Tibial artery (tissue), 4 donors: Measurements from ENCODE around the gene GIT1.

ENCODE experiments used
- DNase-seq, 2 donors: peaks; one replicate each; pipeline ENCODE4 v3.0.0-alpha.2; 2019
- H3K27ac ChIP-seq, 2 donors: fragments of 200-600 bp; sonication (generic) in 1 of 2; 1 replicate in 1 of 2; 2 replicates in 1 of 2; pipeline ENCODE4 v1.5.1; 2018 to 2019; ENCODE audit warnings: mild to moderate bottlenecking in 1 of 2
- H3K27me3 ChIP-seq, 2 donors: fragments of 200-600 bp; sonication (generic) in 1 of 2; one replicate each; pipeline versions ENCODE4 v1.5.1 to v1.6.0; 2016 to 2019
- H3K36me3 ChIP-seq, 3 donors: fragments of 200-600 bp; sonication (generic) in 2 of 3; one replicate each; pipeline ENCODE4 v1.5.1; 2016 to 2019; ENCODE audit warnings: mild to moderate bottlenecking in 2 of 3
- H3K4me1 ChIP-seq, 4 donors: fragments of 200-600 bp; sonication (generic) in 2 of 4; 1 replicate in 3 of 4; 2 replicates in 1 of 4; pipeline ENCODE4 v1.5.1; 2016 to 2019
- H3K4me3 ChIP-seq, 2 donors: fragments of 200-600 bp; sonication (generic) in 1 of 2; 1 replicate in 1 of 2; 2 replicates in 1 of 2; pipeline ENCODE4 v1.5.1; 2018 to 2019; ENCODE audit warnings: mild to moderate bottlenecking in 2 of 2
- H3K9me3 ChIP-seq, 3 donors: fragments of 200-600 bp; sonication (generic) in 1 of 3; one replicate each; pipeline ENCODE4 v1.5.1; 2016 to 2019
- intact Hi-C: fragments of 100-400 bp; cut with DNase I; formaldehyde crosslinking; loops from one replicate; pipeline ENCODE4 v1.15.0; 2023; ENCODE audit warnings: low total_unique reads
- TF ChIP-seq, protein P1 (sequence below), 2 experiments: fragments of 200-600 bp in 1 of 2; fragments of 450-650 bp in 1 of 2; IDR thresholded peaks; one replicate each; pipeline ENCODE4 v1.5.1; 2017 to 2019; ENCODE audit warnings: antibody characterized with exemption in 2 of 2, mild to moderate bottlenecking in 1 of 2, moderate library complexity in 1 of 2

GIT1 gene

DNA sequence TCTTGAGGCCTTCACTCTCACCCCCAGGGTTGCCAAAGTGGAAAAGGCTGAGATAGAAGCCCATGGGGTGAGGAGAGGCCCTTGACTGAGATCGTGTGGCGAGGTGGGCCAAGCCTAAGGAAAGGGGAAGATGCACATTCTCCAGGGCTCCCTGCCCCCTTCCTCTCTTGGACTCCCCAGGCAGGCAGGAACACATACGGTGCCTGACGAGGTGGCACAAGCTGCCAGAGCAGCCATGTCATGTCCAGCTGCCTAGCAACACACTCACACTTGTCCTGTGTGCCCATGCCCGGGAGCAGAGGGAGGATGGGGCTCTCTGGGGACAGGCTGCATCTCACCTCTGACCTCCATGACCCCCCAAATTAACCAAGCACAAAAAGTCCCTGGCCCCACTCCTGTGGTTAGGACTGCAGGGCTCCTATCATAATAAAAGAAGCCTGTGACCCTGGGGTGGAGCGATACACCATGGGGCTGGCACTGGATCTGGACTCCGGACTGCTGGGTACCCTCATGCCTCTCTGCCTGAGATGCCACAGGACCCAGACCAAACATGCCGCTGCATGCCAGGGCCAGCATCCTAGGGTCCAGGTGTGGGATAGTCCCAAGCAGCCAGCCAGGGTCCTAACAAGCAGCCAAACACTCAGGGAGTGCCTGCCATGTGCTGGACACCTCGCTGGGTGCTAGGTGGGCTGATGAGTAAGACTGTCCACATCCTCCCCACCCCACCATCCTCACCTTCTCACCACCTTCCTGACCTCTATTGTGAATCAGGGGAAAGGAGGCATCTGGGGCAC is 2.6 kb downstream of the GIT1 start:
- DNase-seq, result no peak
- peak overlapping the region; percentile 78 to 84 for H3K27ac ChIP-seq
- H3K9me3 ChIP-seq, result no peaks in the 10 kb centered on the region
- intact Hi-C loops, result no loop called here
- peaks cover 2 to 18% (median 4%) of the 10 kb centered on the region in 3 donors for H3K36me3 ChIP-seq
- TF ChIP-seq, protein P1, sequence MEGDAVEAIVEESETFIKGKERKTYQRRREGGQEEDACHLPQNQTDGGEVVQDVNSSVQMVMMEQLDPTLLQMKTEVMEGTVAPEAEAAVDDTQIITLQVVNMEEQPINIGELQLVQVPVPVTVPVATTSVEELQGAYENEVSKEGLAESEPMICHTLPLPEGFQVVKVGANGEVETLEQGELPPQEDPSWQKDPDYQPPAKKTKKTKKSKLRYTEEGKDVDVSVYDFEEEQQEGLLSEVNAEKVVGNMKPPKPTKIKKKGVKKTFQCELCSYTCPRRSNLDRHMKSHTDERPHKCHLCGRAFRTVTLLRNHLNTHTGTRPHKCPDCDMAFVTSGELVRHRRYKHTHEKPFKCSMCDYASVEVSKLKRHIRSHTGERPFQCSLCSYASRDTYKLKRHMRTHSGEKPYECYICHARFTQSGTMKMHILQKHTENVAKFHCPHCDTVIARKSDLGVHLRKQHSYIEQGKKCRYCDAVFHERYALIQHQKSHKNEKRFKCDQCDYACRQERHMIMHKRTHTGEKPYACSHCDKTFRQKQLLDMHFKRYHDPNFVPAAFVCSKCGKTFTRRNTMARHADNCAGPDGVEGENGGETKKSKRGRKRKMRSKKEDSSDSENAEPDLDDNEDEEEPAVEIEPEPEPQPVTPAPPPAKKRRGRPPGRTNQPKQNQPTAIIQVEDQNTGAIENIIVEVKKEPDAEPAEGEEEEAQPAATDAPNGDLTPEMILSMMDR (IDR thresholded peaks at IDR 0.05), result no peak
- no peak overlapping the region for H3K4me3 ChIP-seq
- H3K4me1 ChIP-seq, result peaks cover 0 to 67% (median 57%) of the 10 kb centered on the region in 4 donors
- no peaks in the 10 kb centered on the region for H3K27me3 ChIP-seq

DNA sequence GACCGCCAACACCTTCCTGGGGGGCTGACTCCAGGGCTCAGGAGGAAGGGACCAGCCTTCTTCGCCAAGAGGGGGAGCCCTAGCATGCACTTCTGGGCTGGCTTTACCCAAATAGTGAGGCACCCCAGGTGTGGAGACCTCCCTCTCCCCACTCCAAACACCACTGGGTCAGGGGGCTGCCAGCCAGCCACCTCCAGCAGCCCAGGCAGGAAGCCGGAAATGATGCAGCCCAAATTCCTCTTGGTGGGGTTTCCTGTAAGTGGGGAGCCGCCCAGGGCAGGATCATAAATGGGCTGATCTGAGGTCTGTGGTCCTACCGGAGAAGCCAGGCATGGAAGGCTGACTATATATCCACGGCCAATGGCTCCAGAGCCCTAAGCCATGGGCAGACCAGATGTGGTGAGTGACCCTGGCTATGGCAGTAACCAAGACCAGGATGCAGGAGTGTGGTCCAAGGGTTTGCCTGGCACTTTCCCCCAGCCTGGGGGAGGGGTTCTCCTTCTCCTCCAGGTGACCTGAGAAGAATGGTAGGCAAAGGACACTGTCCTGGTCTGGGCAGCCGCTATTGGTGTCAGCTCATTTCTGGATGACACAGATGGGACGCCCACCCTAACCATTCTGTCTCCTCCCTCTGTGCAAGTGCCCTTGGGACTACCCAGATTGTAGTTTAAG is 4.2 kb downstream of the GIT1 start:
- Histone ChIP-seq H3K4me1 (peaks cover 0 to 50% (median 42%) of the 10 kb centered on the region in 4 donors), H3K4me3 (peak overlapping the region in 1 of 2 donors; percentile 4), H3K36me3 (peaks cover 7 to 30% (median 15%) of the 10 kb centered on the region in 3 donors), H3K27ac (peak overlapping the region in 1 of 2 donors; percentile 3), H3K9me3 (no peaks in the 10 kb centered on the region), H3K27me3 (no peaks in the 10 kb centered on the region)
- TF ChIP-seq, protein P1 (IDR thresholded peaks at IDR 0.05), result no peak
- intact Hi-C loops, result no loop called here
- peak in 1 of 2 donors; percentile 67 for DNase-seq

DNA sequence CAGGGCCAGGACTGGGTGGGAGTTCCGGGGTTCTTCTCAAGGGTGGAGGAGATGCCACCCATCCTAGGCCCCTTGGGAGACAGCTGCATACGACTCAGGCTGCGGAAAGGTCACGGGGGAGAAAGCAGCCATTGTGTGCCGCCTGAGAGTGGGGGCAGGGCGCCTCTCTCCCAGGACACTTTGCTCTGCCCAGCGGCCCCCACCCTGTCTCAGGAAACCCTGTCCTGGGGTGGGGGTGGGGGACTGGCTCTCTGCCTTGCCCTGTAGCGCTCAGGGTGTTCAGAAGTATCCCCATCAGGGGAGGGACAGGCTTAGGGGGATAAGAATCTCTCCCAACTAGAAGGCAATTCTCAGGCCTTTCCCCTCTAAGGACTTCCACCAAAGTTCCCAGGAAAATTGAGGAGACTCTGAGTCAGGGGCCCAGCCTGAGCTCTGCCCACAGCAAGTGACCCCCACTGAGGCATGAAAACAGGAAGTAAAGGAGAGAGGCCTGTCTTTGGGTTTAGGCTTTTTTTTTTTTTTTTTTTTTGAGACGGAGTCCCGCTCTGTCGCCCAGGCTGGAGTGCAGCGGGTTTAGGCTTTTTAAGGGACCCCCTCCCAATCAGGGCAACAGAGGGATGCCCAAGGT is 4.9 kb downstream of the GIT1 start:
- H3K4me1 ChIP-seq, result peaks cover 0 to 45% (median 36%) of the 10 kb centered on the region in 4 donors
- peaks cover 7 to 34% (median 18%) of the 10 kb centered on the region in 3 donors for H3K36me3 ChIP-seq
- no peak for DNase-seq
- no peak overlapping the region for H3K4me3 ChIP-seq
- intact Hi-C loops, result no loop called here
- no peak overlapping the region for H3K27ac ChIP-seq
- no peaks in the 10 kb centered on the region for H3K27me3 ChIP-seq
- TF ChIP-seq, protein P1 (IDR thresholded peaks at IDR 0.05), result no peak
- H3K9me3 ChIP-seq, result no peaks in the 10 kb centered on the region

DNA sequence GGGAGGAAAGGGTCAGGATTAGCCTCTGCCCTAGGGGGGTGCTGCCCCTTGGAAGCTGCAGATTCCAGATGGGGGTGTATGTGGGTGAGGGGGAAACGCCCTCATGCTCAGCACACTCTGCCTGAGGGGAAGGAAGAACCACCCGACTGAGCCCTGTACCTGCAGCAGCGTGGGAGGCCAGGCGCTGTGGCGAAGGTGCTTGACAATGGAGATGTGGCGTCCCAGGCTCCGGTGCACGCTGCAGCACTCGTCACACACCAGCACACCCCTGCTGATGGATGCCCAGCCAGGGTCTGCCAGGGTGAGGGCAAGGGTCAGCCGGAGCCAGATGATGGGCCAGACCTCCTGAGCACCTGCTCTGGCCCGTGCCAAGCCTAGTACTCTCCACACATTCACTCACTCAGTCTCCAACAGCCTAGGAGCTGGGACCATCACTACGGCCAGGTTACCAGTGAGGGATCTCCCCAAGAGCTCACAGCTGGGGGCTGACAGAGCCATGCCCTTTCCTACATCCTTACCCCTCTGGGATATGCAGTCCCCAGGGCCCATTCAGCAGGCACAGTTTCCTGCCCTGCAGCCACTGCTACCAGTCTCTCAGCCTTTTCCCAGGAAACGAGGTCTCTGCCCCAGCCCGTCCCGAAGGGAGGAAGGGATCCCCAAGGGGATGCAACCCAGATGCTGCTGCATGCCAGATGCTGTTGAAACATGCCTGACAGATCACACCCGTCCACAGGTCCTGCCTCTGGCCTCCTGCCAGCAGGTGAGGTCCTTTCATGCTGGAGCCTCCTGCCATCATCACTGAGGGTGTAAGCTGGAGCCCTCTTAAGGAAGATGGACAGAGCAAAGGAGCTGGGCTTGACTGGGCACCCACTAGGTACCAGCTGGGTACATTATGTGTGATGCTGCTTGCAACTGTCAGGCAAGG is 5.9 kb downstream of the GIT1 start:
- Histone ChIP-seq H3K36me3 (peaks cover 7 to 44% (median 28%) of the 10 kb centered on the region in 3 donors), H3K4me1 (peaks cover 0 to 42% (median 35%) of the 10 kb centered on the region in 4 donors), H3K27me3 (no peaks in the 10 kb centered on the region), H3K4me3 (no peak overlapping the region), H3K27ac (no peak overlapping the region), H3K9me3 (no peaks in the 10 kb centered on the region)
- TF ChIP-seq, protein P1 (IDR thresholded peaks at IDR 0.05), result no peak
- no peak for DNase-seq
- intact Hi-C loops, result no loop called here

DNA sequence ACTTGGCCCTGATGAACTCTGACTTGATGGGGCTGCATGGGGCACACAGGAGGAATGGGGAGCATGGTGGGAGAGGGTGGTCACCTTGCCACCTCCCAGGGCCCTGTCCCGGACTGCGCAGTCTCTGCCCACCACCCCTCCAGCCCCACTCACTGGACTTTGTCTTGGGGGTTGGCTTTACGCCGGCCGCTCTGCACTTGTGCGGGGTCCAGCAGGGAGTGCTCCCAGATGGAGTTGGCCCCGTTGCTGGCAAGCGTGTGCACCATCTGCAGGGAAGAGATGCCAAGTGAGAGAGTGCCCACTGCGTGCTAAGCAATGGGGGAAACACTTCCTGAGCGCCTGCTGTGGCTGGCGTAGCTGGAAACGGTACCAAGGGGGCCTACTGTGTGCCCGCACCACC is 6.7 kb downstream of the GIT1 start:
- Histone ChIP-seq H3K27me3 (no peaks in the 10 kb centered on the region), H3K4me1 (peaks cover 0 to 40% (median 27%) of the 10 kb centered on the region in 4 donors), H3K4me3 (no peak overlapping the region), H3K36me3 (peaks cover 7 to 52% (median 36%) of the 10 kb centered on the region in 3 donors), H3K9me3 (no peaks in the 10 kb centered on the region), H3K27ac (no peak overlapping the region)
- TF ChIP-seq, protein P1 (IDR thresholded peaks at IDR 0.05), result no peak
- DNase-seq, result no peak
- intact Hi-C loops, result no loop called here
